ENCODE results near the gene SNRK.

- TF ChIP-seq POLR2AphosphoS5 (IDR thresholded peaks at IDR 0.05) (no peak), CTCF (IDR thresholded peaks at IDR 0.05 in 8 of 11, conservative IDR thresholded peaks at IDR 0.05 in 3 of 11) (no peak)
Observed at GRCh38 chr3:43391621-43392020, 105.3 kb downstream of the SNRK start.
